Measurements from ENCODE around the gene LCE4A. TPM values are rescaled to one million over a fixed set of nuclear protein-coding genes. Genes with fewer than 3 reads are reported as not detected.
"Not testable (repeated sequence)": the region's sequence is repeated elsewhere in the genome, so short reads cannot be mapped to it uniquely, and the experiment has no call there.

The LCE4A gene
- total RNA-seq (2021): not detected in 2 replicates
- Bru-seq, nascent RNA: not detected
- not detected for BruChase-seq, experiment 1, labeled RNA remaining after a 2-hour chase
- BruChase-seq, experiment 2, labeled RNA remaining after a 6-hour chase: not detected
- long read RNA-seq: 0 reads

- no peaks in the 10 kb centered on the region for H3K79me2 ChIP-seq (ENCODE audit: low read depth)
- ChIA-PET POLR2A (ENCODE audit: unreplicated experiment) (no interaction called here), CTCF (no interaction called here)
- H3K9me2 ChIP-seq (ENCODE audit: insufficient read depth): no peaks in the 10 kb centered on the region
- H4K20me1 ChIP-seq (ENCODE audit: insufficient read depth): no peaks in the 10 kb centered on the region
- TF ChIP-seq CTCF (conservative IDR thresholded peaks at IDR 0.05): no peak
- no TSS peak for BruUV-seq (replicated peaks)
- no peak within 1 kb of the TSS for H3K4me3 ChIP-seq
- H3K27me3 ChIP-seq (ENCODE audit: insufficient read depth, low read depth): no peaks in the 10 kb centered on the region; the same call in 1 of the 2 replicates
- H3K4me1 ChIP-seq (replicated peaks; ENCODE audit: insufficient read depth): no peaks in the 10 kb centered on the region
- intact Hi-C loops (cut with micrococcal nuclease; ENCODE audit: unreplicated experiment): no loop called here
- H2AFZ ChIP-seq: no peak within 1 kb of the TSS
- no peak within 1 kb of the TSS for H3K4me2 ChIP-seq
- no peak for DNase-seq
- H3K9me3 ChIP-seq (ENCODE audit: insufficient read depth, low read depth): no peaks in the 10 kb centered on the region
- H3K36me3 ChIP-seq (ENCODE audit: low read depth): no peaks in the 10 kb centered on the region
- no peaks in the 10 kb centered on the region for H3F3A ChIP-seq (ENCODE audit: insufficient read depth, low read depth)
- H3K27ac ChIP-seq: no peak within 1 kb of the TSS
These were observed at the start of gene LCE4A for GRCh38 chr1:152707860-152708259. LCE4A (plus strand) TSS chr1:152708160; CDS start chr1:152709076, 916 bp downstream.

- no peaks in the 10 kb centered on the region for H3F3A ChIP-seq (ENCODE audit: insufficient read depth, low read depth)
- ChIA-PET CTCF (no interaction called here), POLR2A (ENCODE audit: unreplicated experiment) (no interaction called here)
- H3K4me3 ChIP-seq: no peak overlapping the region
- no TSS peak for BruUV-seq (replicated peaks)
- intact Hi-C loops (cut with micrococcal nuclease; ENCODE audit: unreplicated experiment): no loop called here
- peaks cover 29% of the 10 kb centered on the region for H3K27me3 ChIP-seq (ENCODE audit: insufficient read depth, low read depth)
- no peak overlapping the region for H3K27ac ChIP-seq
- H3K36me3 ChIP-seq (ENCODE audit: low read depth): no peaks in the 10 kb centered on the region
- no peak for TF ChIP-seq CTCF (conservative IDR thresholded peaks at IDR 0.05)
- TF ChIP-seq EZH2 (IDR thresholded peaks at IDR 0.05; ENCODE audit: low read depth): no peak
- H3K79me2 ChIP-seq (ENCODE audit: low read depth): no peaks in the 10 kb centered on the region
- no peaks in the 10 kb centered on the region; the same call in 1 of the 2 replicates for H3K9me3 ChIP-seq (ENCODE audit: insufficient read depth, low read depth)
- H3K4me2 ChIP-seq: no peak overlapping the region
- H4K20me1 ChIP-seq (ENCODE audit: insufficient read depth): no peaks in the 10 kb centered on the region
- no peak for DNase-seq
- no peaks in the 10 kb centered on the region for H3K4me1 ChIP-seq (replicated peaks; ENCODE audit: insufficient read depth)
- no peaks in the 10 kb centered on the region for H3K9me2 ChIP-seq (ENCODE audit: insufficient read depth)
- no peak overlapping the region for H2AFZ ChIP-seq
These were observed 49.3 kb upstream of the LCE4A start for GRCh38 chr1:152658649-152659048.

GRCh38 chr1:152663098-152663497, 44.9 kb upstream of the LCE4A start, which contains the start of gene LCE2D:
LCE2D (plus strand) TSS chr1:152663380; CDS start chr1:152664106, 726 bp downstream.
- no peak for DNase-seq
- Histone ChIP-seq H3K9me2 (ENCODE audit: insufficient read depth) (no peaks in the 10 kb centered on the region), H3K9me3 (ENCODE audit: insufficient read depth, low read depth) (no peaks in the 10 kb centered on the region), H4K20me1 (ENCODE audit: insufficient read depth) (no peaks in the 10 kb centered on the region), H3K4me1 (replicated peaks; ENCODE audit: insufficient read depth) (no peaks in the 10 kb centered on the region), H3K79me2 (ENCODE audit: low read depth) (no peaks in the 10 kb centered on the region), H3K4me3 (no peak within 1 kb of the TSS), H3K27ac (no peak within 1 kb of the TSS), H3K27me3 (ENCODE audit: insufficient read depth, low read depth) (peaks cover 34% of the 10 kb centered on the region), H3F3A (ENCODE audit: insufficient read depth, low read depth) (no peaks in the 10 kb centered on the region), H3K36me3 (ENCODE audit: low read depth) (no peaks in the 10 kb centered on the region), H2AFZ (no peak within 1 kb of the TSS), H3K4me2 (no peak within 1 kb of the TSS)
- POLR2A ChIA-PET (ENCODE audit: unreplicated experiment): no interaction called here
- BruUV-seq (replicated peaks): no TSS peak
- CTCF ChIA-PET: no interaction called here
- TF ChIP-seq CTCF (conservative IDR thresholded peaks at IDR 0.05) (no peak), EZH2 (IDR thresholded peaks at IDR 0.05; ENCODE audit: low read depth) (no peak)
- intact Hi-C loops (cut with micrococcal nuclease; ENCODE audit: unreplicated experiment): no loop called here

- POLR2A ChIA-PET (ENCODE audit: unreplicated experiment); H3K4me1 ChIP-seq (replicated peaks; ENCODE audit: insufficient read depth); H3K4me2 ChIP-seq; H3K79me2 ChIP-seq (ENCODE audit: low read depth); H3K36me3 ChIP-seq (ENCODE audit: low read depth); H3K9me2 ChIP-seq (ENCODE audit: insufficient read depth); CTCF ChIA-PET; BruUV-seq (replicated peaks); H3K4me3 ChIP-seq; DNase-seq; H3K27ac ChIP-seq; H2AFZ ChIP-seq; H3F3A ChIP-seq (ENCODE audit: insufficient read depth, low read depth); intact Hi-C loops (cut with micrococcal nuclease; ENCODE audit: unreplicated experiment); H3K9me3 ChIP-seq (ENCODE audit: insufficient read depth, low read depth); H4K20me1 ChIP-seq (ENCODE audit: insufficient read depth): not testable (repeated sequence)
- H3K27me3 ChIP-seq (ENCODE audit: insufficient read depth, low read depth): peaks cover 33% of the 10 kb centered on the region
These were observed 41.8 kb upstream of the LCE4A start for GRCh38 chr1:152666171-152666570.

All from PC-9 (cell line).